Activated naive CD8-positive, alpha-beta T cell (primary cell): ENCODE results near the gene TNK1.

Experiments
- H3K27ac Mint-ChIP-seq: one replicate; pipeline ENCODE4 v1.8.0; 2021; ENCODE audit warnings: mixed read lengths
- H3K27me3 Mint-ChIP-seq: one replicate; pipeline ENCODE4 v1.8.0; 2021; ENCODE audit warnings: mixed read lengths
- H3K36me3 Mint-ChIP-seq: one replicate; pipeline ENCODE4 v1.8.0; 2021; ENCODE audit warnings: mixed read lengths
- H3K4me1 Mint-ChIP-seq: one replicate; pipeline ENCODE4 v1.8.0; 2021; ENCODE audit warnings: low read depth, mixed read lengths
- H3K4me3 Mint-ChIP-seq: one replicate; pipeline ENCODE4 v1.8.0; 2021; ENCODE audit warnings: mild to moderate bottlenecking, mixed read lengths
- H3K9me3 Mint-ChIP-seq: one replicate; pipeline ENCODE4 v1.8.0; 2021; ENCODE audit warnings: low read depth, mixed read lengths

The TNK1 gene

GRCh38 chr17:7425316-7425715 is 44.4 kb downstream of the TNK1 start, which contains the start of gene SPEM2:
TSS of gene SPEM2 (plus strand) at chr17:7425616. CDS start at chr17:7425689, 73 bp downstream.
- H3K27me3 Mint-ChIP-seq = no peaks in the 10 kb centered on the region
- no peak within 1 kb of the TSS for H3K27ac Mint-ChIP-seq
- H3K9me3 Mint-ChIP-seq = no peaks in the 10 kb centered on the region
- H3K4me3 Mint-ChIP-seq = no peak within 1 kb of the TSS
- no peaks in the 10 kb centered on the region for H3K36me3 Mint-ChIP-seq
- H3K4me1 Mint-ChIP-seq = no peaks in the 10 kb centered on the region

- Mint-ChIP-seq H3K4me1 (no peaks in the 10 kb centered on the region), H3K4me3 (no peak overlapping the region), H3K27ac (no peak overlapping the region), H3K9me3 (no peaks in the 10 kb centered on the region), H3K36me3 (no peaks in the 10 kb centered on the region), H3K27me3 (no peaks in the 10 kb centered on the region)
These were observed 44.9 kb downstream of the TNK1 start for GRCh38 chr17:7425756-7426155.

- no peak overlapping the region for H3K27ac Mint-ChIP-seq
These were observed 45.4 kb downstream of the TNK1 start for GRCh38 chr17:7426203-7426863.

GRCh38 chr17:7426896-7427489 is 46.1 kb downstream of the TNK1 start:
- Mint-ChIP-seq H3K36me3 (no peaks in the 10 kb centered on the region), H3K4me1 (no peaks in the 10 kb centered on the region), H3K27ac (no peak overlapping the region), H3K27me3 (no peaks in the 10 kb centered on the region), H3K9me3 (no peaks in the 10 kb centered on the region), H3K4me3 (no peak overlapping the region)

More at GRCh38 chr17:7426203-7426863, 45.4 kb downstream of the TNK1 start:
- no peaks in the 10 kb centered on the region for H3K9me3 Mint-ChIP-seq
- H3K27me3 Mint-ChIP-seq = no peaks in the 10 kb centered on the region
- no peaks in the 10 kb centered on the region for H3K4me1 Mint-ChIP-seq
- no peaks in the 10 kb centered on the region for H3K36me3 Mint-ChIP-seq
- no peak overlapping the region for H3K4me3 Mint-ChIP-seq

GRCh38 chr17:7427549-7427948 is 46.7 kb downstream of the TNK1 start:
- H3K27ac Mint-ChIP-seq = no peak overlapping the region
- no peaks in the 10 kb centered on the region for H3K4me1 Mint-ChIP-seq
- H3K9me3 Mint-ChIP-seq = no peaks in the 10 kb centered on the region
- H3K36me3 Mint-ChIP-seq = no peaks in the 10 kb centered on the region
- H3K27me3 Mint-ChIP-seq = no peaks in the 10 kb centered on the region
- no peak overlapping the region for H3K4me3 Mint-ChIP-seq

- Mint-ChIP-seq H3K4me1 (no peaks in the 10 kb centered on the region), H3K27ac (no peak within 1 kb of the TSS), H3K4me3 (no peak within 1 kb of the TSS), H3K36me3 (no peaks in the 10 kb centered on the region), H3K9me3 (no peaks in the 10 kb centered on the region), H3K27me3 (no peaks in the 10 kb centered on the region)
These were observed 47.7 kb downstream of the TNK1 start, which contains the start of gene SPEM3 for GRCh38 chr17:7428557-7428956. TSS of gene SPEM3 (plus strand) at chr17:7428857. CDS start at chr17:7428903, 46 bp downstream.

- Mint-ChIP-seq H3K4me1 (no peaks in the 10 kb centered on the region), H3K9me3 (no peaks in the 10 kb centered on the region), H3K27me3 (no peaks in the 10 kb centered on the region), H3K36me3 (no peaks in the 10 kb centered on the region), H3K4me3 (no peak overlapping the region), H3K27ac (no peak overlapping the region)
These were observed 48.8 kb downstream of the TNK1 start for GRCh38 chr17:7429722-7430121.

GRCh38 chr17:7431231-7431630 is 50.3 kb downstream of the TNK1 start:
- H3K4me3 Mint-ChIP-seq = no peak overlapping the region
- H3K36me3 Mint-ChIP-seq = no peaks in the 10 kb centered on the region
- H3K27me3 Mint-ChIP-seq = no peaks in the 10 kb centered on the region
- H3K4me1 Mint-ChIP-seq = peaks cover 10% of the 10 kb centered on the region
- H3K27ac Mint-ChIP-seq = no peak overlapping the region
- H3K9me3 Mint-ChIP-seq = no peaks in the 10 kb centered on the region

GRCh38 chr17:7432296-7432695 is 51.4 kb downstream of the TNK1 start:
- H3K27me3 Mint-ChIP-seq = no peaks in the 10 kb centered on the region
- peaks cover 17% of the 10 kb centered on the region for H3K4me1 Mint-ChIP-seq
- H3K27ac Mint-ChIP-seq = no peak overlapping the region
- no peaks in the 10 kb centered on the region for H3K9me3 Mint-ChIP-seq
- H3K36me3 Mint-ChIP-seq = no peaks in the 10 kb centered on the region
- no peak overlapping the region for H3K4me3 Mint-ChIP-seq

- peak overlapping the region; percentile 94 for H3K4me3 Mint-ChIP-seq
- H3K27ac Mint-ChIP-seq = peak overlapping the region; percentile 92
- H3K36me3 Mint-ChIP-seq = no peaks in the 10 kb centered on the region
- no peaks in the 10 kb centered on the region for H3K9me3 Mint-ChIP-seq
- H3K4me1 Mint-ChIP-seq = peaks cover 37% of the 10 kb centered on the region
- peaks cover 5% of the 10 kb centered on the region for H3K27me3 Mint-ChIP-seq
These were observed 55.0 kb downstream of the TNK1 start for GRCh38 chr17:7435676-7436555.

GRCh38 chr17:7436556-7437368 is 55.9 kb downstream of the TNK1 start:
- Mint-ChIP-seq H3K4me1 (peaks cover 37% of the 10 kb centered on the region), H3K27ac (peak overlapping the region; percentile 92), H3K9me3 (no peaks in the 10 kb centered on the region), H3K4me3 (peak overlapping the region; percentile 94), H3K36me3 (no peaks in the 10 kb centered on the region), H3K27me3 (peaks cover 5% of the 10 kb centered on the region)

- peak overlapping the region; percentile 83 for H3K4me3 Mint-ChIP-seq
- peaks cover 6% of the 10 kb centered on the region for H3K27me3 Mint-ChIP-seq
- H3K4me1 Mint-ChIP-seq = peaks cover 37% of the 10 kb centered on the region
- H3K9me3 Mint-ChIP-seq = no peaks in the 10 kb centered on the region
- peak overlapping the region; percentile 41 for H3K27ac Mint-ChIP-seq
- H3K36me3 Mint-ChIP-seq = no peaks in the 10 kb centered on the region
These were observed 56.5 kb downstream of the TNK1 start for GRCh38 chr17:7437369-7437863.

- peak overlapping the region; percentile 41 for H3K27ac Mint-ChIP-seq
- H3K36me3 Mint-ChIP-seq = no peaks in the 10 kb centered on the region
- peak overlapping the region; percentile 83 for H3K4me3 Mint-ChIP-seq
- no peaks in the 10 kb centered on the region for H3K9me3 Mint-ChIP-seq
- peaks cover 37% of the 10 kb centered on the region for H3K4me1 Mint-ChIP-seq
- peaks cover 7% of the 10 kb centered on the region for H3K27me3 Mint-ChIP-seq
These were observed 57.2 kb downstream of the TNK1 start for GRCh38 chr17:7437950-7438614.
